Common myeloid progenitor, CD34-positive (primary cell): ENCODE data around the gene ISCU.
"Not testable (repeated sequence)": the region's sequence is repeated elsewhere in the genome, so short reads cannot be mapped to it uniquely, and the experiment has no call there.

Source experiments
- CTCF ChIA-PET: fragments of 350-600 bp; sonication (Branson Sonifier 250); formaldehyde crosslinking; loops from one replicate; lab custom pipeline; 2021; ENCODE audit warnings: antibody characterized with exemption; lab: Charles Lee
- POLR2A ChIA-PET: fragments of 350-600 bp; sonication (Branson Sonifier 250); formaldehyde crosslinking; loops from one replicate; lab custom pipeline; 2021; ENCODE audit warnings: antibody characterized with exemption; lab: Charles Lee
- DNase-seq, 3 donors: peaks; one replicate each; pipeline versions ENCODE4 v3.0.0 to v3.0.0-alpha.2; 2013
- H3K27ac ChIP-seq, 2 experiments: 1 replicate in 1 of 2; 2 replicates in 1 of 2; pipeline ENCODE4 v1.7.0; 2013; ENCODE audit warnings: inconsistent platforms in 2 of 2, low read length in 2 of 2, mild to moderate bottlenecking in 2 of 2, low read depth in 1 of 2, moderate library complexity in 1 of 2; ENCODE audit not compliant: severe bottlenecking in 2 of 2, insufficient read depth in 1 of 2, poor library complexity in 1 of 2
- H3K27me3 ChIP-seq, 5 experiments: replicated peaks in 2 of 5; 1 replicate in 3 of 5; 2 replicates in 2 of 5; pipeline versions ENCODE4 v1.6.1 to v1.7.0; 2013; ENCODE audit warnings: low read length in 4 of 5, mild to moderate bottlenecking in 2 of 5, moderate library complexity in 2 of 5, inconsistent platforms in 1 of 5; ENCODE audit not compliant: insufficient read depth in 5 of 5, control insufficient read depth in 4 of 5
- H3K36me3 ChIP-seq, 4 experiments: 1 replicate in 2 of 4; 2 replicates in 2 of 4; pipeline versions ENCODE4 v1.6.1 to v1.7.0; 2013; ENCODE audit warnings: low read length in 3 of 4, control low read depth in 1 of 4, mild to moderate bottlenecking in 1 of 4; ENCODE audit not compliant: control insufficient read depth in 4 of 4, insufficient read depth in 4 of 4
- H3K4me1 ChIP-seq, 4 experiments: 1 replicate in 3 of 4; 2 replicates in 1 of 4; pipeline versions ENCODE4 v1.6.1 to v1.7.1; 2013; ENCODE audit warnings: low read length in 3 of 4, mild to moderate bottlenecking in 3 of 4, control low read depth in 1 of 4, inconsistent platforms in 1 of 4, moderate library complexity in 1 of 4; ENCODE audit not compliant: control insufficient read depth in 4 of 4, insufficient read depth in 4 of 4; ENCODE audit errors: control extremely low read depth in 1 of 4
- H3K4me3 ChIP-seq, 7 experiments: 1 replicate in 4 of 7; 2 replicates in 3 of 7; pipeline versions ENCODE4 v1.5.1 to v1.7.0; 2013; ENCODE audit warnings: mild to moderate bottlenecking in 7 of 7, low read length in 6 of 7, moderate library complexity in 6 of 7, inconsistent platforms in 2 of 7, low read depth in 2 of 7, control low read depth in 1 of 7; ENCODE audit not compliant: insufficient read depth in 4 of 7, control insufficient read depth in 1 of 7; ENCODE audit errors: extremely low read depth in 1 of 7
- H3K9me3 ChIP-seq, 5 experiments: 1 replicate in 4 of 5; 2 replicates in 1 of 5; pipeline versions ENCODE4 v1.6.1 to v1.7.1; 2013; ENCODE audit warnings: low read length in 4 of 5, mild to moderate bottlenecking in 2 of 5, inconsistent platforms in 1 of 5, low read depth in 1 of 5, moderate library complexity in 1 of 5; ENCODE audit not compliant: control insufficient read depth in 4 of 5, insufficient read depth in 2 of 5; ENCODE audit errors: control extremely low read depth in 1 of 5
- WGBS: methylation state at CpG from one replicate; pipeline ENCODE4 v1.1.5; 2013; ENCODE audit not compliant: insufficient coverage; 5-methylcytosine and 5-hydroxymethylcytosine counted together

ISCU gene

GRCh38 chr12:108542320-108542719 is 20.1 kb upstream of the ISCU start:
- H3K27me3 ChIP-seq = no peaks in the 10 kb centered on the region
- no peak for DNase-seq
- H3K4me3 ChIP-seq = no peak overlapping the region
- WGBS = 100% methylated on average over 1 of the region's 4 CpGs
- H3K4me1 ChIP-seq = no peaks in the 10 kb centered on the region
- no peaks in the 10 kb centered on the region for H3K9me3 ChIP-seq
- H3K36me3 ChIP-seq = peaks cover 21 to 72% (median 58%) of the 10 kb centered on the region in 4 experiments
- POLR2A ChIA-PET = no interaction called here
- CTCF ChIA-PET = no interaction called here
- no peak overlapping the region for H3K27ac ChIP-seq

GRCh38 chr12:108543652-108544051 is 18.7 kb upstream of the ISCU start:
- Histone ChIP-seq H3K27me3 (no peaks in the 10 kb centered on the region), H3K9me3 (no peaks in the 10 kb centered on the region), H3K4me1 (no peaks in the 10 kb centered on the region), H3K4me3 (no peak overlapping the region), H3K27ac (no peak overlapping the region), H3K36me3 (peaks cover 19 to 71% (median 60%) of the 10 kb centered on the region in 4 experiments)
- 100% methylated on average over 2 of the region's 3 CpGs for WGBS
- ChIA-PET CTCF (no interaction called here), POLR2A (no interaction called here)
- DNase-seq = no peak

GRCh38 chr12:108547686-108548085 is 14.7 kb upstream of the ISCU start:
- Histone ChIP-seq H3K27me3 (no peaks in the 10 kb centered on the region), H3K9me3 (no peaks in the 10 kb centered on the region), H3K27ac (no peak overlapping the region), H3K4me1 (peaks cover 0 to 10% (median 4%) of the 10 kb centered on the region in 4 experiments), H3K4me3 (no peak overlapping the region), H3K36me3 (peaks cover 21 to 62% (median 50%) of the 10 kb centered on the region in 4 experiments)
- CTCF ChIA-PET = interaction anchor here (1.5 to 2.2 kb wide), 3 partner anchors 9 to 87 kb away, joined by 3 to 6 read pairs (median 5); partner anchors contain the start of gene SART3
- POLR2A ChIA-PET = no interaction called here
- WGBS = 92% methylated on average over 8 of the region's 9 CpGs
- DNase-seq = no peak

GRCh38 chr12:108548954-108549521 is 13.4 kb upstream of the ISCU start:
- peaks cover 16 to 49% (median 41%) of the 10 kb centered on the region in 4 experiments for H3K36me3 ChIP-seq
- WGBS = 96% methylated on average over 4 of the region's 7 CpGs
- no peak overlapping the region for H3K4me3 ChIP-seq
- no peaks in the 10 kb centered on the region for H3K9me3 ChIP-seq
- no peak overlapping the region for H3K27ac ChIP-seq
- ChIA-PET CTCF (interaction anchor here (1.5 to 1.7 kb wide), 3 partner anchors 9 to 86 kb away, joined by 3 to 6 read pairs (median 6); partner anchors contain the start of gene SART3), POLR2A (interaction anchor here (0.6 to 1.0 kb wide), 2 partner anchors 9 to 16 kb away, joined by 3 read pairs; no protein-coding TSS in a partner anchor)
- H3K4me1 ChIP-seq = peaks cover 0 to 10% (median 4%) of the 10 kb centered on the region in 4 experiments
- no peak for DNase-seq
- no peaks in the 10 kb centered on the region for H3K27me3 ChIP-seq

- ChIA-PET CTCF (no interaction called here), POLR2A (no interaction called here)
- no CpG with 5 or more reads among the region's 5 CpGs for WGBS
- H3K9me3 ChIP-seq = no peaks in the 10 kb centered on the region
- DNase-seq = peak in 2 of 3 donors; percentile 49 to 55
- no peaks in the 10 kb centered on the region for H3K27me3 ChIP-seq
- H3K36me3 ChIP-seq = peaks cover 14 to 33% (median 25%) of the 10 kb centered on the region in 4 experiments
- peak overlapping the region in 1 of 7 experiments; percentile 26 for H3K4me3 ChIP-seq
- H3K4me1 ChIP-seq = peaks cover 0 to 10% (median 4%) of the 10 kb centered on the region in 4 experiments
- H3K27ac ChIP-seq = no peak overlapping the region
Measured at GRCh38 chr12:108551535-108551934, 10.9 kb upstream of the ISCU start.

GRCh38 chr12:108553799-108554198 is 8.6 kb upstream of the ISCU start:
- H3K9me3 ChIP-seq = no peaks in the 10 kb centered on the region
- DNase-seq = no peak
- H3K27ac ChIP-seq = no peak overlapping the region
- H3K36me3 ChIP-seq = peaks cover 7 to 33% (median 21%) of the 10 kb centered on the region in 4 experiments
- H3K4me3 ChIP-seq = no peak overlapping the region
- POLR2A ChIA-PET = no interaction called here
- CTCF ChIA-PET = no interaction called here
- peaks cover 0 to 15% (median 6%) of the 10 kb centered on the region in 4 experiments for H3K4me1 ChIP-seq
- 100% methylated on average over 3 of the region's 5 CpGs for WGBS
- H3K27me3 ChIP-seq = no peaks in the 10 kb centered on the region

- H3K36me3 ChIP-seq = peaks cover 2 to 30% (median 17%) of the 10 kb centered on the region in 4 experiments
- CTCF ChIA-PET = interaction anchor here (0.6 kb wide), 1 partner anchor 536 kb away, joined by 4 read pairs; no protein-coding TSS in a partner anchor
- DNase-seq, H3K4me3 ChIP-seq, H3K27me3 ChIP-seq, H3K27ac ChIP-seq, POLR2A ChIA-PET, H3K9me3 ChIP-seq: not testable (repeated sequence)
- WGBS = 100% methylated on average over 6 of the region's 9 CpGs
- peaks cover 6 to 30% (median 18%) of the 10 kb centered on the region in 4 experiments for H3K4me1 ChIP-seq
Measured at GRCh38 chr12:108555383-108555782, 7.0 kb upstream of the ISCU start.
